ENCODE results near the gene DYNC1LI2. TPM values are rescaled to one million over a fixed set of nuclear protein-coding genes. Genes with fewer than 3 reads are reported as not detected.
A peak's percentile ranks its signal among the peaks of the same experiment; 100 is the strongest.

DYNC1LI2 gene
- total RNA-seq, 1 donor from 2014 or later, result 147 TPM

DNA sequence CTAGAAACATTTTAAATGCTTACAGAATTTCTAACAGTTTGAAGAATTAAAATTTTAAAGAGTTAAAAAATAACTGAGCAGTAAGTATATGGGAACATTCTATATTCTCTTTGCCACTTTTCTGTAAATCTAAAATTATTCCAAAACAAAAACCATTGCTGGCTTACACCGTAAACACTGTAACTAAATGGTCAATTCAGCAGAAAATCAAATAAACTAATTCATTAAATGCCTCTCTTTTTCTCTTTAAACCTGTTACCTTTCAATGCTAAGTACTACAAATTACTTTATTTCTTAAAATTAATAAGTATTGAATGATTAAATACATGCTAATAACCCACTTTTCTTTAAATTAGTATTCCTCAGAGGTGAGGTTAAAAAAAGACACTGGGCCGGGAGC, 36.0 kb upstream of the DYNC1LI2 start:
- no peaks in the 10 kb centered on the region for H3K36me3 Mint-ChIP-seq (ENCODE audit: low read depth)

DNA sequence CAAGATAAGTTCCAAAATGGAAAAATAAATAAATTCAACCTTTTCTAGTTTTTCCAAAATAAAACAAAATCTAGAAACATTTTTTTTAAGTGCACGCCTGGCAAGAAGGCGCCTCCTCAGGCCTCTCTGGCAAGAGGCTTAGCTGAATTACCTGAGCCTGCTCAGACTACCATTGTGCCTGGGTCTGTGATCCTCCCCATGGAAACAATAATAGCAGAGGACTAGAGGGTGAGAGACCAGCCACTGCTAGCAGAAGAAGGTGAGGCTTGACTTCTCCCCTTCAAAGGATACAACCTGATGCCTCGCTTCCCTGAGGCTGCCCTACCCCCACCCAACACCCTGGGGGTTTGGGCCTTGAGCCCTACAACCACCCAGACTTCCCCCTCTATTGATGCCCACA, 35.1 kb upstream of the DYNC1LI2 start:
- Mint-ChIP-seq H3K4me3 (ENCODE audit: unreplicated experiment) (no peak overlapping the region), H3K36me3 (ENCODE audit: low read depth) (no peaks in the 10 kb centered on the region), H3K4me1 (ENCODE audit: low read depth) (no peaks in the 10 kb centered on the region), H3K9me3 (ENCODE audit: low read depth) (peaks cover 3% of the 10 kb centered on the region), H3K27me3 (ENCODE audit: low read depth) (peaks cover 3% of the 10 kb centered on the region), H3K27ac (ENCODE audit: unreplicated experiment) (no peak overlapping the region)
- TF ChIP-seq, protein P1, sequence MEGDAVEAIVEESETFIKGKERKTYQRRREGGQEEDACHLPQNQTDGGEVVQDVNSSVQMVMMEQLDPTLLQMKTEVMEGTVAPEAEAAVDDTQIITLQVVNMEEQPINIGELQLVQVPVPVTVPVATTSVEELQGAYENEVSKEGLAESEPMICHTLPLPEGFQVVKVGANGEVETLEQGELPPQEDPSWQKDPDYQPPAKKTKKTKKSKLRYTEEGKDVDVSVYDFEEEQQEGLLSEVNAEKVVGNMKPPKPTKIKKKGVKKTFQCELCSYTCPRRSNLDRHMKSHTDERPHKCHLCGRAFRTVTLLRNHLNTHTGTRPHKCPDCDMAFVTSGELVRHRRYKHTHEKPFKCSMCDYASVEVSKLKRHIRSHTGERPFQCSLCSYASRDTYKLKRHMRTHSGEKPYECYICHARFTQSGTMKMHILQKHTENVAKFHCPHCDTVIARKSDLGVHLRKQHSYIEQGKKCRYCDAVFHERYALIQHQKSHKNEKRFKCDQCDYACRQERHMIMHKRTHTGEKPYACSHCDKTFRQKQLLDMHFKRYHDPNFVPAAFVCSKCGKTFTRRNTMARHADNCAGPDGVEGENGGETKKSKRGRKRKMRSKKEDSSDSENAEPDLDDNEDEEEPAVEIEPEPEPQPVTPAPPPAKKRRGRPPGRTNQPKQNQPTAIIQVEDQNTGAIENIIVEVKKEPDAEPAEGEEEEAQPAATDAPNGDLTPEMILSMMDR (IDR thresholded peaks at IDR 0.05), result no peak
- DNase-seq (ENCODE audit: low spot score), result no peak

More for the DNA sequence above, 36.0 kb upstream of the DYNC1LI2 start:
- Mint-ChIP-seq H3K4me3 (ENCODE audit: unreplicated experiment) (no peak overlapping the region), H3K9me3 (ENCODE audit: low read depth) (peaks cover 3% of the 10 kb centered on the region), H3K27me3 (ENCODE audit: low read depth) (peaks cover 3% of the 10 kb centered on the region), H3K4me1 (ENCODE audit: low read depth) (no peaks in the 10 kb centered on the region), H3K27ac (ENCODE audit: unreplicated experiment) (no peak overlapping the region)
- no peak for DNase-seq (ENCODE audit: low spot score)
- TF ChIP-seq, protein P1 (IDR thresholded peaks at IDR 0.05), result no peak

DNA sequence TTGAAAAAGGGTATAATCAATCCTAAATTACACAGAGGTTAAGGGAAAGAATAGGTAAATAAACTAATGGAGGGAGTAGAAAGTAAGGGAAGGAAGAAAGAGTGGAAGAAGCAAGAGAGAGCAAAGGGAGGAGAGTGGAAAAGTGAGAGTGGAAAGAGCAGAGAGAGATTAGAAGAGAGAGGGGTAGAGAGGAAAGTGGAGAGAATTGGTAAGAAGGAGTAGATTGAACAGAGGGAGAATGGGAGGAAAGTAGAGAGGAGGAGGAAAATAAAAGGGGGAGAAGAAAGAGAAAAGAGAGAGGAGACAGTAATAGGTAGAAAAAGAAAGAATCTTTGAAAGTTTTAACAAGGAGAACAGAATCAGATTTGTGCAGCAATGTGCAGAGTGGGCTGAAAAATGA, 25.0 kb upstream of the DYNC1LI2 start:
- TF ChIP-seq, protein P1 (IDR thresholded peaks at IDR 0.05), result no peak
- Mint-ChIP-seq H3K27me3 (ENCODE audit: low read depth) (no peaks in the 10 kb centered on the region), H3K36me3 (ENCODE audit: low read depth) (peaks cover 4% of the 10 kb centered on the region), H3K4me3 (ENCODE audit: unreplicated experiment) (no peak overlapping the region), H3K4me1 (ENCODE audit: low read depth) (no peaks in the 10 kb centered on the region), H3K9me3 (ENCODE audit: low read depth) (peaks cover 6% of the 10 kb centered on the region), H3K27ac (ENCODE audit: unreplicated experiment) (no peak overlapping the region)
- DNase-seq (ENCODE audit: low spot score), result no peak

DNA sequence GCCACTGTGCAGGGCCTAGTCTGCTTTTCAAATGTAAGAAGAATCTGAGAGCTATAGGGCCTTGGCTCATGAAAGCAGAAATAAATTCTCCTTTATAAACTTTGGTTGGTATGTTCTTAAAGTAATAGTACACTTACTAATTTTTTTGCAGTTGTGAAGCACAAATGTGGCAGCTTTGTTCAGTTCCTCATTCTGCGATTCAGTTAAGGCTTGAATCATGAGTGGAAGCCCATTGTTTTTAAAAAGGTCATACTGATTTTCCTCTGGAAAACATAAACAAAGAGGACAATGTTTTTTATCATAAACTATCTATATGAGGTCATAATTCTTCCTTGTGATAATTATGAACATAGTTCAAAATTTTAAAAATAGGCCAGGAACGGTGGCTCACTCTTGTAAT, 23.6 kb upstream of the DYNC1LI2 start:
- peaks cover 4% of the 10 kb centered on the region for H3K36me3 Mint-ChIP-seq (ENCODE audit: low read depth)
- no peak overlapping the region for H3K27ac Mint-ChIP-seq (ENCODE audit: unreplicated experiment)
- peaks cover 6% of the 10 kb centered on the region for H3K9me3 Mint-ChIP-seq (ENCODE audit: low read depth)
- TF ChIP-seq, protein P1 (IDR thresholded peaks at IDR 0.05), result no peak
- no peak for DNase-seq (ENCODE audit: low spot score)
- H3K4me3 Mint-ChIP-seq (ENCODE audit: unreplicated experiment), result no peak overlapping the region
- H3K4me1 Mint-ChIP-seq (ENCODE audit: low read depth), result no peaks in the 10 kb centered on the region
- H3K27me3 Mint-ChIP-seq (ENCODE audit: low read depth), result no peaks in the 10 kb centered on the region

DNA sequence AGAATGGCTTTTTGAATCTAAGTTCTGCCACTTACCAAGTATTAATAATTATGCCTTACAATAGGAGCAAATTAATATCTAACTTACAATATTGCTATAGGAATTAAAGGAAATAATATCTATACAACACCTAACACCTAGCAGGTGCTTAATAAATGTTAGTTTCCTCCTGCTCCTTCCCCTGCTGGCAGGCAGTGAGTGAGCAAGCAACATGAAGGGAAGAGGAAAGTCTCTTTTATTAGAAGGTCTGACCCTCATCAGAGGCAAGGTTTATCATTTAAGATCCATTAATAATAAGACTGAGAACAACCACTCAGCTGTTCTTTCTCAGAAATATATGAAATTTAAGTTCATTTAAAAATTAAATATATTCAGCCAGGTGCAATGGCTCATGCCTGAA, 6.7 kb upstream of the DYNC1LI2 start:
- TF ChIP-seq, protein P1 (IDR thresholded peaks at IDR 0.05), result peak; percentile 17
- no peak overlapping the region for H3K4me3 Mint-ChIP-seq (ENCODE audit: unreplicated experiment)
- no peak for DNase-seq (ENCODE audit: low spot score)
- H3K36me3 Mint-ChIP-seq (ENCODE audit: low read depth), result no peaks in the 10 kb centered on the region
- no peaks in the 10 kb centered on the region for H3K9me3 Mint-ChIP-seq (ENCODE audit: low read depth)
- no peaks in the 10 kb centered on the region for H3K4me1 Mint-ChIP-seq (ENCODE audit: low read depth)
- H3K27me3 Mint-ChIP-seq (ENCODE audit: low read depth), result peaks cover 8% of the 10 kb centered on the region
- H3K27ac Mint-ChIP-seq (ENCODE audit: unreplicated experiment), result no peak overlapping the region
